ENCODE measurements around the gene FAH.
A peak's percentile ranks its signal among the peaks of the same experiment; 100 is the strongest.

FAH gene

DNA sequence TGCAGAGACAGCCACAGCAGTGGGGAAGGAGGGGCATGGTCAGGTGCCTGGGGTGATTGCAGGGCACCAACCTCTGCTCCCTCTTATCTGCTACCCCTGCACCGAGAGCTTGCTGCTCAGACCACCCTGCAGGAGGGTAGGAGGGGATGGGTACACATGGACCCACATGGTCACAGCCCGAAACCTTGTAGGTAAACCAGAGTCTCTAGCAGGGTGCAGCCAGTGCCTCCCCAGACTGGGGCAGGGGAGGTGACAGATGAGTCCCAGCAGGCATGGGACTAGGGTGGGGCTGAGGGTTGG is 49.2 kb downstream of the FAH start:
- no peak for DNase-seq

- no peak for DNase-seq
These were observed 50.0 kb downstream of the FAH start for GRCh38 chr15:80202641-80203360.

DNA sequence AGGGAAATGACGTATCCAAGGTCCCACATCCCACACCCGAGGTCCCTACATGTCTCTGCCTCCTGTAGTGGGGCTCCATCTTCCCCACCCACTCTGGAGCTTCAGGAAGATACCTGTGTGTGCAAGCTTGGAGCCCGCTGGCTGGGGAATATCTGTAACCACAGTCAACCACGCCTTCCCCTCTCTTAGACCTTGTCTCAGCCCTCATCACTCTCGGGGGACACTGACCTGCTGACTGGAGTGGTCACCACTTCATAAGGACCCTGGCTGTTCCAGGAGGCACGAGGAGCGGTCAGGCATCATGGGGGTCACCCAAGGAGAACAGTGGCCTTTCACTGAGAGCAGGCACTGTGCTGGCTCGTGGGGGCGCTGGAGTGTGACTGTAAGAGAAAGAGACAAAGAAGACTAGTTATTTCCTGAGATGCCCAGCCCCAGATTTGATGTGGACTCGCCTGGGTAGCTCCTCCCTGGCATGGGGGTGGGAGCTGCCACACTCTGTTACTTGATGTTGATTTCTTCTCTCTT is 50.6 kb downstream of the FAH start:
- no peak for DNase-seq

DNA sequence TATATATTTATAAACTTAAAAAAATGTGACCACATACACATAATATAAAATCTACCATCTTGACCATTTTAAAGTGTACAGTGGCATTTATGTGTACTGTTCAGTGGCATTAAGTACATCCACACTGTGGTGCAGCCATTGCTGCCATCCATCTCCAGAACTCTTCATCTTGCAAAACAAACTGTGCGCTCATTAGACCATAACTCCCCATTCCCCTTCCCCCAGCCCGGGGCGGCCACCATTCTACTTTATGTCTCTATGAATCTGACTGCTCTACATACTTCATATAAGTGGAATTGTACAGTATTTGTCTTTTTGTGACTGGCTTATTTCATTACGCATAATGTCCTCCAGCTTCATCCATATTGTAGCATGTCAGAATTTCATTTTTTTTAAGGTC is 51.4 kb downstream of the FAH start:
- DNase-seq, result no peak

DNA sequence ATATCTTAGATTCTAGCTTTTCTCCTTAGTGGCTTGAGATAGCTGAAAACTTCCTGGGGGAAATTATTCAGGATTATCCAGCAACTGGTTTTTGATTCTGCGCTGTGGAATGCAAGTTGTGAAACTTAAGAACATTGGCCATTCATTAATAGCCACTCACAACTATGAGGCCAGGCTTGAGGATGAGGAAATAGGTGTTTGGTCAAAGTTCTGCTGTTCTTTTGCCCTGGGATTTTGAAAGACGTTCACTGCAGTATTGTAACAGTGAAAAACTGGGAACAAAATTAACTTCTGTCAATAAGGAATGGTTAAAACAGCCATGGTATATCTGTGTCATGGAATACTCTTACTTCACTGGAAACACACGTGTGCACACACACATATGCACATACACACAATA is 55.1 kb downstream of the FAH start:
- DNase-seq, result no peak

- no peak for DNase-seq
These were observed 56.2 kb downstream of the FAH start for GRCh38 chr15:80208758-80209734.

GRCh38 chr15:80210611-80211573 is 58.1 kb downstream of the FAH start:
- DNase-seq, result no peak

GRCh38 chr15:80211976-80212375 is 59.2 kb downstream of the FAH start:
- no peak for DNase-seq

GRCh38 chr15:80214910-80215309 is 62.1 kb downstream of the FAH start:
- DNase-seq, result no peak

- no peak for DNase-seq
These were observed 63.3 kb downstream of the FAH start for GRCh38 chr15:80216141-80216540.

DNA sequence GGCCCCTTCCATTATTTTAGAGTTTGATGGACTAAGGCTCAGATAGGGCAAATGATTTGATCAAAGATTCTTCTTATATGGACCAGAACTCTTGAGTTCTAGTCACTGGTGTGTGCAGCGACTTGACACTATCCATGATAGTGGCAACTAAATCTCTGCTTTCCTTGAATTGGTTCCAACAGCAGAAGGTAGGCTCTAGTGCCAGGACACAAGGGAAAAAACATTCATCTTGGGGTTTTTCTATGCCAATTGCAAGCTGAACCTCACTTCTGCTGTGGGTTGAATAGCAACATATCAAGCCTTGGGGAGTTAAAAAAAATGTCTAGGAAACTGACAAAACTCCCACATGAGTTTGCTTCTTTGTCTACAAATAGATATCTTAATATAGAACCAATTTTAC is 64.1 kb downstream of the FAH start:
- no peak for DNase-seq

DNA sequence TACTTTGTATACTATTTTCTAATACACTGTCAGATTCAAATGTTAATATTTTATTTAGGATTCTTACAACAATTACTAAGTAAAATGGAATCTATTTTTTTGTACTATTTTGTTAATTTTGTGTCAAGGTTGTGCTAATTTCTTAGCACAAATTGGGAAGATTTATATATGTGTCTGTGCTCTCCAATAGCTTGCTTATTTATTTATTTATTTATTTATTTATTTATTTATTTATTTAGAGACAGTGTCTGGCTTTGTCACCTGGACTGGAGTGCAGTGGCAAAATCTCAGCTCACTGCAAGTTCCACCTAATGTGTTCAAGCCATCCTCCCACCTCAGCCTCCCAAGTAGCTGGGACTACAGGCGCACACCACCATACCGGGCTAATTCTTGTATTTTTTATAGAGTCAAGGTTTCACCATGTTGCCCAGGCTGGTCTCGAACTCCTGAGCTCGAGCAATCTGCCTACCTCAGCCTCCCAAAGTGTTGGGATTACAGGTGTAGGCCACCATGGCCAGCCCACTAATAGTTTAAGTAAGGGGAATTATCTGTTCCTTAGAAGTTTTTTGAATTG is 64.6 kb downstream of the FAH start:
- no peak for DNase-seq

GRCh38 chr15:80219955-80220354 is 67.2 kb downstream of the FAH start:
- no peak for DNase-seq

- DNase-seq, result no peak
These were observed 76.3 kb downstream of the FAH start for GRCh38 chr15:80228959-80229610.

DNA sequence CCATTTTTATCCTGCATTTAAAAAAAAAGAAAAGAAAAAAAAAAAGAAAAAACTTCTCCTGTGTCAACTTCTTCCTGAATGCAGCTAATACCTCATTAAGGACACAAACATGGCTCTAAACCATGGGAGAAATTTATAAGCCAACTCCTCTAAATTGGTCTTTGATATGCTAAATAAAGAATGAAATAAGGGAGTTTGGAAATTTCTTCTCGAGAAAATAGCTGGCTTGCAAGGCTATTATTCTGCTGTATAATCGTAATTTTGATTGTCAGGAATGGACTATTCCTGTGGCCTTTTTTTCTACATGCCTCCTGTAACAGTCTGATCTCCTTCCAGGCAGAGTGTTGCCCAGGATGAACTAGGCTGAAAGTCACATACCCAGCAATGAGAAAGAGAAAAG is 78.6 kb downstream of the FAH start:
- no peak for DNase-seq

DNA sequence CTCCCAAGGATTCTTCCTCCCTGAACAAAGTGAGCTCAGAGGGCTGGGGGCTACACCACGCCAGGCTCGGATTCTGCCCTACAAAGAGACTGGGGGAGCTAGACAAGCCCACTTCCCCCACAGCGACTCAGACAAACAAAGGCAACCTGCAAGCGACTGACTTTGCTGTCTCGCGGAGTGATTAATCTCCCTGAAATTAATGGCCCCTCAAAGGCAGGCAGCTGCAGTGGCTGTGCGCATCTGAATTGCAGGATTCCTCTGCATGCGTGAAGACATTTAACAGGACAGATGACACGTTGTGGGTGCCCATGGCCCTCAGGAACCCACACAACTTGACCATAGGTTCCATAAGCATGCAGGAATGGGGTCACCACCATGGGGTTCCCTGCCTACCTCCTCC is 80.8 kb downstream of the FAH start:
- DNase-seq, result peak; percentile 4

DNA sequence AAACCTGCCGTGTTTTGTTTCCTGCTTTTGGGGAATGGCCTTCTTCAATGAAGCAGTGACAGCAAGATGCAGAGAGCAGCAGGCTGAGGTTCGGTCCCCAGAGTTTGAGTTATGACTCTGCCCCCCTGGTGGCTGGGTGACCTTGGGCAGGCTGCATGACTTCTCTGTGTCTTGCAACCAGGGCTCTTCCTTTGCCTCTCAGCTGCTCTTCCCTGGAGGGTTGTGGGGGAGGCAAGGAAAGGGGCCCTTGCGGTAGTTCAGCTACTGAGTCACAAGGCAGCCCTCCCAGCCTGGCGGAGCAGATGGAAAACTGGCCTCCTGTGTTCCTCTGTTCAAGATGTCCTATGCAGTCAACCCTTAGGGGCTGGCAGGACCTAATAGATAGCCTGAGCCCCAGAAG is 82.1 kb downstream of the FAH start:
- peak; percentile 29 for DNase-seq

Data from NCI-H146 (cell line).